H9 (cell line): ENCODE results near the gene BICRAL. TPM values are rescaled to one million over a fixed set of nuclear protein-coding genes. Genes with fewer than 3 reads are reported as not detected.
A peak's percentile ranks its signal among the peaks of the same experiment; 100 is the strongest.

ENCODE experiments used
- DNase-seq: peaks from one replicate; pipeline ENCODE4 v3.0.0-alpha.2; 2017
- H2AFZ ChIP-seq: one replicate; pipeline ENCODE4 v1.6.1; 2013; ENCODE audit warnings: mild to moderate bottlenecking, low read length, control low read depth, moderate library complexity
- H2AK5ac ChIP-seq: 2 replicates; pipeline ENCODE4 v1.6.1; 2013; ENCODE audit warnings: low read length, control low read depth, mixed read lengths; ENCODE audit not compliant: insufficient read length
- H2BK120ac ChIP-seq: one replicate; pipeline ENCODE4 v1.6.1; 2013; ENCODE audit warnings: low read depth, mild to moderate bottlenecking, low read length, control low read depth, inconsistent platforms; ENCODE audit not compliant: poor library complexity, severe bottlenecking
- H2BK12ac ChIP-seq: 2 replicates; pipeline ENCODE4 v1.6.1; 2013; ENCODE audit warnings: low read length, control low read depth, mixed read lengths, low read depth; ENCODE audit not compliant: insufficient read length
- H2BK15ac ChIP-seq: 2 replicates; pipeline ENCODE4 v1.6.1; 2013; ENCODE audit warnings: low read depth, low read length, control low read depth
- H2BK20ac ChIP-seq: one replicate; pipeline ENCODE4 v1.6.1; 2013; ENCODE audit warnings: low read depth, mild to moderate bottlenecking, low read length, control low read depth, inconsistent platforms; ENCODE audit not compliant: poor library complexity, severe bottlenecking
- H2BK5ac ChIP-seq: 2 replicates; pipeline ENCODE4 v1.6.1; 2013; ENCODE audit warnings: low read length, control low read depth, mixed read lengths; ENCODE audit not compliant: insufficient read length
- H3K14ac ChIP-seq: 2 replicates; pipeline ENCODE4 v1.6.1; 2013; ENCODE audit warnings: low read length, control low read depth; ENCODE audit not compliant: insufficient read depth
- H3K18ac ChIP-seq: 2 replicates; pipeline ENCODE4 v1.6.1; 2013; ENCODE audit warnings: low read depth, mild to moderate bottlenecking, mixed read lengths, low read length, control low read depth; ENCODE audit not compliant: insufficient read length
- H3K23ac ChIP-seq: 2 replicates; pipeline ENCODE4 v1.6.1; 2013; ENCODE audit warnings: low read length, control low read depth, mixed read lengths, low read depth; ENCODE audit not compliant: insufficient read length
- H3K23me2 ChIP-seq: 2 replicates; pipeline ENCODE4 v1.6.1; 2013; ENCODE audit warnings: low read depth, mild to moderate bottlenecking, mixed read lengths, low read length, control low read depth; ENCODE audit not compliant: insufficient read length, poor library complexity, severe bottlenecking
- H3K27ac ChIP-seq: 2 replicates; pipeline ENCODE4 v1.5.1; 2013; ENCODE audit warnings: low read length, control low read depth, mixed read lengths, low read depth; ENCODE audit not compliant: insufficient read length
- H3K27me3 ChIP-seq: 2 replicates; pipeline ENCODE4 v1.6.1; 2013; ENCODE audit warnings: low read length, control low read depth, inconsistent platforms; ENCODE audit not compliant: insufficient read depth
- H3K4ac ChIP-seq: 2 replicates; pipeline ENCODE4 v1.6.1; 2013; ENCODE audit warnings: low read depth, mild to moderate bottlenecking, control low read depth, inconsistent platforms, low read length, moderate library complexity
- H3K4me1 ChIP-seq: 2 replicates; pipeline ENCODE4 v1.6.1; 2013; ENCODE audit warnings: low read length, control low read depth, inconsistent platforms; ENCODE audit not compliant: insufficient read depth
- H3K4me2 ChIP-seq: 2 replicates; pipeline ENCODE4 v1.6.1; 2013; ENCODE audit warnings: low read length, control low read depth, mixed read lengths; ENCODE audit not compliant: insufficient read length, insufficient read depth
- H3K56ac ChIP-seq: 2 replicates; pipeline ENCODE4 v1.6.1; 2013; ENCODE audit warnings: low read depth, mild to moderate bottlenecking, mixed read lengths, low read length, control low read depth; ENCODE audit not compliant: insufficient read length
- H3K79me1 ChIP-seq: 2 replicates; pipeline ENCODE4 v1.6.1; 2013; ENCODE audit warnings: low read depth, mild to moderate bottlenecking, moderate library complexity, low read length, control low read depth, inconsistent platforms; ENCODE audit not compliant: insufficient read depth, poor library complexity, severe bottlenecking
- H3K79me2 ChIP-seq: 2 replicates; pipeline ENCODE4 v1.6.1; 2013; ENCODE audit warnings: low read length, control low read depth, inconsistent platforms; ENCODE audit not compliant: insufficient read depth
- H3K9ac ChIP-seq: 2 replicates; pipeline ENCODE4 v1.6.1; 2013; ENCODE audit warnings: low read length, control low read depth, mixed read lengths; ENCODE audit not compliant: insufficient read length; ENCODE audit errors: extremely low read depth
- H3K9me3 ChIP-seq: one replicate; pipeline ENCODE4 v1.6.1; 2013; ENCODE audit warnings: low read depth, low read length, inconsistent platforms; ENCODE audit not compliant: control insufficient read depth
- H3T11ph ChIP-seq: one replicate; pipeline ENCODE4 v1.6.1; 2013; ENCODE audit warnings: mild to moderate bottlenecking, low read length, control low read depth, inconsistent platforms
- H4K20me1 ChIP-seq: one replicate; pipeline ENCODE4 v1.6.1; 2013; ENCODE audit not compliant: control insufficient read depth, insufficient read length, insufficient read depth
- H4K5ac ChIP-seq: 2 replicates; pipeline ENCODE4 v1.6.1; 2013; ENCODE audit warnings: low read depth, mild to moderate bottlenecking, mixed read lengths, low read length, control low read depth; ENCODE audit not compliant: insufficient read length
- H4K8ac ChIP-seq: replicated peaks from 2 replicates; pipeline ENCODE4 v1.6.1; 2013; ENCODE audit warnings: low read length, control low read depth, mixed read lengths, low read depth; ENCODE audit not compliant: insufficient read length
- H4K91ac ChIP-seq: 2 replicates; pipeline ENCODE4 v1.6.1; 2013; ENCODE audit warnings: low read depth, mild to moderate bottlenecking, moderate library complexity, mixed read lengths, low read length, control low read depth; ENCODE audit not compliant: insufficient read length
- H3K27ac Mint-ChIP-seq, 3 experiments: 2 replicates in 2 of 3; 3 replicates in 1 of 3; pipeline ENCODE4 v1.8.0; 2020 to 2021; ENCODE audit warnings: mixed read lengths in 3 of 3, mild to moderate bottlenecking in 1 of 3, moderate library complexity in 1 of 3
- H3K27me3 Mint-ChIP-seq: 2 replicates; pipeline ENCODE4 v1.8.0; 2021; ENCODE audit warnings: low read depth, mild to moderate bottlenecking, moderate library complexity, mixed read lengths
- H3K36me3 Mint-ChIP-seq, 3 experiments: 2 replicates in 2 of 3; 3 replicates in 1 of 3; pipeline ENCODE4 v1.8.0; 2020 to 2021; ENCODE audit warnings: low read depth in 3 of 3, mixed read lengths in 3 of 3; ENCODE audit not compliant: insufficient read depth in 1 of 3
- H3K4me1 Mint-ChIP-seq, 2 experiments: 2 replicates each; pipeline ENCODE4 v1.8.0; 2020; ENCODE audit warnings: mixed read lengths in 2 of 2
- H3K4me3 Mint-ChIP-seq, 2 experiments: 2 replicates in 1 of 2; 3 replicates in 1 of 2; pipeline ENCODE4 v1.8.0; 2020 to 2021; ENCODE audit warnings: mild to moderate bottlenecking in 2 of 2, mixed read lengths in 2 of 2, moderate library complexity in 1 of 2
- H3K9me3 Mint-ChIP-seq, 2 experiments: 2 replicates in 1 of 2; 3 replicates in 1 of 2; pipeline ENCODE4 v1.8.0; 2020; ENCODE audit warnings: mild to moderate bottlenecking in 2 of 2, mixed read lengths in 2 of 2, moderate library complexity in 1 of 2
- WGBS: extraction: QIAGEN DNeasy Blood & Tissue Kit; methylation state at CpG from one replicate; pipeline ENCODE4 v1.1.7; 2013; ENCODE audit warnings: missing lambda C conversion rate, low lambda C conversion rate, mixed read lengths; ENCODE audit not compliant: insufficient read length; ENCODE audit errors: extremely low coverage; 5-methylcytosine and 5-hydroxymethylcytosine counted together
- total RNA-seq: library from RNA; stranded (reverse); gene quantifications from 2 replicates; pipeline ENCODE4 v1.2.1, GENCODE V29; 2021
- TF ChIP-seq, protein P1 (sequence below): fragments of 200-600 bp; sonication (generic); conservative IDR thresholded peaks from 3 replicates; pipeline ENCODE4 v1.8.0; 2021; ENCODE audit warnings: antibody characterized with exemption, mild to moderate bottlenecking

BICRAL gene
- total RNA-seq, 1 experiment from 2014 or later, result 9.8 TPM

DNA sequence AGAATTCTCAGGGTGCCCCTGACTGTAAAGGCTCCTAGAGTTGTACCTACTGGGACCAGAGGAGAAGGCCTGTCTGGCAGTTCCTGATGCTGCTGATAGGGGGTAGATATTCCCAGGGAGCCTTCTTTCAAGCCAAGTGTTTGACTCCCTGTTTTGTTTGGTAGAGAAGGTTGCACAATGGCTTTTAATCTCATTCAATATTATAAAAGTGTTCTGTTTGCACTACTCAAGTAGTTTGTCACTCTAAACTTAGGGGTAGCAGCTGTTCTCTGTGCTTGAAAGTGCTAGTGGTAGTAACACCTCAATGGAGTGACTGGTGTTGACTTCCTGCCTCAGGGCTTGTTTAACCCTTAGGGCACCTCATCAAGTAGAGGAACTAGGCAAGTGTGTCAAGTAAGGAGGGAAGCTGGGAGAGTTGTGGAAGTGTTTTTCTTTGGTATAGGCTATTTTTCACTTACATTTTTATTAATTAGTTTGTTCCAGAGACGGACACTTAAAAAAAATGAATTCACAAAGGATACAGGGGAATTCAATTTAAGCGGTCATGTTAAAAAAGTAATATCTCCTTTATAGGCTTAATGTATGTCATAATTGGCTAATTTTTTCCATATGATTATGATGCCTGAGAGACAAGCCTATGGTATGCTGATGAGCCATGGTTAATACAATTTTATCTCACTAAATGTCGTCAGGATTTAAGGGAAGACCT lies 38.1 kb downstream of the BICRAL start:
- H3K27ac Mint-ChIP-seq, result peak overlapping the region in 2 of 3 experiments; percentile 49 to 87; a peak in 2 of 7 replicates
- H2AFZ ChIP-seq, result no peak overlapping the region
- H3T11ph ChIP-seq, result no peak overlapping the region
- 0 out of 5 replicates have a peak overlapping the region, but pooled peaks of 1 of the 2 experiments have one; percentile 50 for H3K4me3 Mint-ChIP-seq
- H4K5ac ChIP-seq, result no peak overlapping the region
- H4K8ac ChIP-seq, result no peak overlapping the region
- H2BK15ac ChIP-seq, result no peak overlapping the region
- H2BK5ac ChIP-seq, result no peak overlapping the region
- no peak overlapping the region for H3K14ac ChIP-seq
- no peak overlapping the region for H2BK20ac ChIP-seq
- peaks cover 0 to 12% (median 3%) of the 10 kb centered on the region in 3 experiments; a peak in 3 of 7 replicates for H3K36me3 Mint-ChIP-seq
- H3K18ac ChIP-seq, result no peak overlapping the region
- no peak overlapping the region for H2BK120ac ChIP-seq
- peaks cover 33 to 35% of the 10 kb centered on the region in 2 experiments for H3K4me1 Mint-ChIP-seq
- H3K4ac ChIP-seq, result no peak overlapping the region
- no peaks in the 10 kb centered on the region for H3K27me3 Mint-ChIP-seq
- H3K23ac ChIP-seq, result no peak overlapping the region
- H3K79me2 ChIP-seq, result no peaks in the 10 kb centered on the region
- no peaks in the 10 kb centered on the region for H3K23me2 ChIP-seq
- no peak overlapping the region for H3K4me2 ChIP-seq
- H3K9me3 ChIP-seq, result no peaks in the 10 kb centered on the region
- H3K27ac ChIP-seq, result no peak overlapping the region
- no peak overlapping the region for H3K56ac ChIP-seq
- no peak for DNase-seq
- H3K27me3 ChIP-seq, result no peaks in the 10 kb centered on the region
- peaks cover 5% of the 10 kb centered on the region; the same call in 1 of the 2 replicates for H3K4me1 ChIP-seq
- no peak overlapping the region for H2BK12ac ChIP-seq
- no CpG with 5 or more reads among the region's 3 CpGs for WGBS
- no peaks in the 10 kb centered on the region for H3K79me1 ChIP-seq
- no peak overlapping the region for H2AK5ac ChIP-seq
- TF ChIP-seq, protein P1, sequence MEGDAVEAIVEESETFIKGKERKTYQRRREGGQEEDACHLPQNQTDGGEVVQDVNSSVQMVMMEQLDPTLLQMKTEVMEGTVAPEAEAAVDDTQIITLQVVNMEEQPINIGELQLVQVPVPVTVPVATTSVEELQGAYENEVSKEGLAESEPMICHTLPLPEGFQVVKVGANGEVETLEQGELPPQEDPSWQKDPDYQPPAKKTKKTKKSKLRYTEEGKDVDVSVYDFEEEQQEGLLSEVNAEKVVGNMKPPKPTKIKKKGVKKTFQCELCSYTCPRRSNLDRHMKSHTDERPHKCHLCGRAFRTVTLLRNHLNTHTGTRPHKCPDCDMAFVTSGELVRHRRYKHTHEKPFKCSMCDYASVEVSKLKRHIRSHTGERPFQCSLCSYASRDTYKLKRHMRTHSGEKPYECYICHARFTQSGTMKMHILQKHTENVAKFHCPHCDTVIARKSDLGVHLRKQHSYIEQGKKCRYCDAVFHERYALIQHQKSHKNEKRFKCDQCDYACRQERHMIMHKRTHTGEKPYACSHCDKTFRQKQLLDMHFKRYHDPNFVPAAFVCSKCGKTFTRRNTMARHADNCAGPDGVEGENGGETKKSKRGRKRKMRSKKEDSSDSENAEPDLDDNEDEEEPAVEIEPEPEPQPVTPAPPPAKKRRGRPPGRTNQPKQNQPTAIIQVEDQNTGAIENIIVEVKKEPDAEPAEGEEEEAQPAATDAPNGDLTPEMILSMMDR, result peak; percentile 59
- no peaks in the 10 kb centered on the region for H4K20me1 ChIP-seq
- no peak overlapping the region for H4K91ac ChIP-seq
- no peaks in the 10 kb centered on the region for H3K9me3 Mint-ChIP-seq
- H3K9ac ChIP-seq, result no peak overlapping the region
